ENCODE data around the gene RAP1GAP.
"Not testable (repeated sequence)": the region's sequence is repeated elsewhere in the genome, so short reads cannot be mapped to it uniquely, and the experiment has no call there.

Gene RAP1GAP

DNA sequence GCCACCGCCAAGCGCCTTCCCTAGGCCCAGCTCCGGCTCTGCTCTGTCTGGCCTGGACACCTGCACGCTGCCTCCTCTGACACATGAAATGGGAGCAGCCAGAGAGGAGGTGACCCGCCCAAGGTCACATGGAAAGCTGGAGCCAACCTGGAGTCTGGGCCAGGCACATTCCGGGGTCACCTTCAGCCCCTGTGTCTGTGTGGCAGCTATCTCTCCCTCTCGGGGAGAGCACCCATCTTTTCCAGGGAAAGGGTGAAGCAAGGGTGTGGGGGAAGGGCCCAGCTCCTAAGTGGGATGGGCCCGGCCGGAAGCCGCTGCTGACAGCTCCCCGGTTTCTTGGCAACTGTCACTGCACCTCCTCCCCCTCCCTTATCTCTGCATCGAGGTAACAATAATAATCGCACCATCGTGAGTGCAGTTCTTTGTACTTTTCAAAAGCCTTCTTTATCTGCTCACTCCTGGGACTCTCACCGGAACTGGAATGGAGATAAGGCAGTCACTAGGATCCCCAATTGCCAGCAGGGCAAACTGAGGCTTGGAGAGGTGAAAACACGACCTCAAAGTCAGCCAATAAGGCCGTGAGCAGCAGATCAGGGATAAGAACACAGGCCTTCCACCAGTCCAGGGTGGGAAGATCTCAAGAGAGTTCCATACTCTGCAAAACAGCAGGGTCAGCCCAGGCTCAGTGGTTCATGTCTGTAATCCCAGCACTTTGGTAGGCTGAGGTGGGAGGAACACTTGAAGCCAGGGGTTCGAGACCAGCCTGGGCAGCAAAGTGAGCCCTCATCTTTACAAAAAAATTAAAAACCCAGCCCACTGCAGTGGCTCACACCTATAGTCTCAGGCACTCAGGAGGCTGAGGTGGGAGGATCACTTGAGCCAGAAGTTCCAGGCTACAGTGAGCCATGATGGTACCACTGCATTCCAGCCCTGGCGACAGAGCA is 36.9 kb downstream of the RAP1GAP start:
- FAIRE-seq (no peak), DNase-seq (ENCODE audit: extremely low spot score, insufficient read length, low read depth) (no peak)

DNA sequence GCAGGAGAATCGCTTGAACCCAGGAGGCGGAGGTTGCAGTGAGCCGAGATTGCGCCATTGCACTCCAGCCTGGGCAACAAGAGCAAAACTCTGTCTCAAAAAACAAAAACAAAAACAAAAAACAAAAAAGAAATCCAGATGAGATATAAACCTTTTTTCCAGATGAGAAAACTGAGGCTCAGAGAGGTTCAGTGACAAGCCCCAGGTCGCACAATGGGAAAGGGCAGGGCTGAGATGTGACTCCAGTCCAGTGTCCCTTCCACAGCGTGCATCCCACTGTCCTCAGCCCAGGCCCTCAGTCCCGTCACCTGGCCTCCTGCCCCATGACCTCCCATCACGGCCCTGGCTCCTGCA is 37.6 kb downstream of the RAP1GAP start:
- not testable (repeated sequence) for FAIRE-seq; DNase-seq (ENCODE audit: extremely low spot score, insufficient read length, low read depth)

DNA sequence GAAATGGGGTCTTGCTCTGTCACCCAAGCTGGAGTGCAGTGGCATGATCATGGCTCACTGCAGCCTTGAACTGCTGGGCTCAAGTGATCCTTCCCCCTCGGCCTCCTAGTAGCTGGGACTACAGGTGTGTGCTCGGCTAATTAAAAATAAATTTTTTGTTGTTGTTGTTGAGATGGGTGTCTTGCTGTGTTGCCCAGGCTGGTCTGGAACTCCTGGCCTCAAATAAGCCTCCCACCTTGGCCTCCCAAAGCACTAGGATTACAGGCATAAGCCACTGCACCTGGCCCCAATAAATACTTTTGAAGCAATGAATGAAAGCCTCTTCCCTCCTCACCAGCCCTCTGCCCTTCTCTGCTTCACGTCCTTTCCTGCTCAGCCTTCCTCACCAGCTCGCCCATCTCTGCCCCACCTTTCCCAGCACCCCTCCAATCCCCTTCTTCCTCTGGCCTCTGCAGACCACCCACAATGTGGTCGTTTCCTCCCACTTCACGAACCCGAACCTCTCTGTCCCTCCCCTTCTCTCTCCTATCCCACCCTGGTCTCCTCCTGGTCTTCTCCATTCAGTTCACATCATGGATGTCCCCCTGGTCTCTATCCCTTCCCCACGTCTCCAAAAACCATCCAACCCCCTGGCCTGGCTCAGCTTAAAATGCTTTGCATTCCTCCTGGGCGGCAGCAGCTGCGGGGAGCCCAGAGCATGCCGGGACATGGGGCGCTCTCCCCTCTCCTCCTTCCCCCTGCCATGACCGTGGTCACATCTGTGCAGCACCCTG is 38.4 kb downstream of the RAP1GAP start:
- FAIRE-seq (no peak), DNase-seq (ENCODE audit: extremely low spot score, insufficient read length, low read depth) (no peak)

DNA sequence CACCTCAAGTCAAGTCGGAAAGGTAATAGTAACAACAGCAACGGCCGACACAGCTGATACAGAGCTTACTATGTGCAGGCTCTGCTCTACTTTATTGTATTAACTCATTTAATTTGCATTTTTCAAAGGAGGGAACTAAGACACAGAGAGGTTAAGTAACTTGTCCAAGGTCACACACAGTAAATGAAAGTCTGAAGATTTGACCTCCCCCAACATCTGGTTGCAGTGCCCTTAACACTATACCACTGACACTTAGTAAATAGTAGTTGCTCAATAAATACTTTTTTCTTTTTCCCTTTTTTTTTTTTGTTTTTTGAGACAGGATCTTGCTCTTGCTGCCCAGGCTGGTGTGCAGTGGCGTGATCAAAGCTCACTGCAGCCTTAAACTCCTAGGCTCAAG is 39.2 kb downstream of the RAP1GAP start:
- FAIRE-seq, result no peak
- no peak for DNase-seq (ENCODE audit: extremely low spot score, insufficient read length, low read depth)

DNA sequence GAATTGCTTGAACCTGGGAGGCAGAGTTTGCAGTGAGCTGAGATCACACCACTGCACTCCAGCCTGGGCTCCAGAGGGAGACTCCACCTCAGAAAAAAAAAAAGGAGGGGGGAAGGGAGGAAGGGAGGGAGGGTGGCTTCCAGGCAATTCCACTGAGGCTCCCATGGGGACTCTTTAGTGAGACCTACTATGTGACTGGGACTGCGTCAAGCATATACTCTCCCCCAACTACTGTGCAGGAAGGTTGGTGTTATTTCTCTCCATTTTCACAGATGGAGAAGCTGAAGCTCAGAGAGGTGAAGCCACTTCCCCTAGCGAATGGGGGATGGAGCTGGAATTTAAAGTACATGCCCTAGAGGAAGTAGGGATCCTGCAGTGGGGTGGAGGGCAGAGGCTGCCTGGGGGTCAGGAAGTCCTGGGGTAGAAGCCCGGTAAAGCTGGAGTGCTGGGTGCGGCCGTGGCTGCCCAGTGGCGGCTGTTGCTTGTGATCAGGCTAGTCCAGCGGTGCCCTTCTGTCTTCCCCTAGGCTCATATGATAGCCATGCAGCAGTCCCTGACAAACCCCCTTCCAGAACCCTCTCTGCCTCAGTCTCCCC is 40.3 kb downstream of the RAP1GAP start:
- FAIRE-seq (no peak), DNase-seq (ENCODE audit: extremely low spot score, insufficient read length, low read depth) (no peak)

DNA sequence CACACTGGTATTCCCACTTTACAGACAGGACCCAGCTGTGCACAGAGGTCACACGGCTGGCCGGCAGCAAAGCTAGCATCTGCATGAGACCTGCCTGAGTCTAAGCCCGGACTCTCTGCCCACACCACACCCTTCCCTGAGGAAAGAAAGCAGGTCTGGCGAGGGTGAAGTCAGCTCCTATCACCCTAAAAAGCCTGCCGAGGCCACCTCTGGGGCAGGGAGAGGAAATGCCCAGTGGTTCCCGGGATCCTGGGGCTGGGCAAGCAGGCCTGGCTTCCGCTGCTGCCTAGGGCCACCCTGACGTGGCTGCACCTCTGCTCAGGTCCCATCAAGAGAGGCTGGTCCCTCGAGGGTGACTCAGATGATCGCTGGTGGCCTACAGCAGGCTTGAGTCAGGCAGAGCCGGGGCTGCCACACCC is 42.2 kb downstream of the RAP1GAP start:
- FAIRE-seq (no peak), DNase-seq (ENCODE audit: extremely low spot score, insufficient read length, low read depth) (no peak)

DNA sequence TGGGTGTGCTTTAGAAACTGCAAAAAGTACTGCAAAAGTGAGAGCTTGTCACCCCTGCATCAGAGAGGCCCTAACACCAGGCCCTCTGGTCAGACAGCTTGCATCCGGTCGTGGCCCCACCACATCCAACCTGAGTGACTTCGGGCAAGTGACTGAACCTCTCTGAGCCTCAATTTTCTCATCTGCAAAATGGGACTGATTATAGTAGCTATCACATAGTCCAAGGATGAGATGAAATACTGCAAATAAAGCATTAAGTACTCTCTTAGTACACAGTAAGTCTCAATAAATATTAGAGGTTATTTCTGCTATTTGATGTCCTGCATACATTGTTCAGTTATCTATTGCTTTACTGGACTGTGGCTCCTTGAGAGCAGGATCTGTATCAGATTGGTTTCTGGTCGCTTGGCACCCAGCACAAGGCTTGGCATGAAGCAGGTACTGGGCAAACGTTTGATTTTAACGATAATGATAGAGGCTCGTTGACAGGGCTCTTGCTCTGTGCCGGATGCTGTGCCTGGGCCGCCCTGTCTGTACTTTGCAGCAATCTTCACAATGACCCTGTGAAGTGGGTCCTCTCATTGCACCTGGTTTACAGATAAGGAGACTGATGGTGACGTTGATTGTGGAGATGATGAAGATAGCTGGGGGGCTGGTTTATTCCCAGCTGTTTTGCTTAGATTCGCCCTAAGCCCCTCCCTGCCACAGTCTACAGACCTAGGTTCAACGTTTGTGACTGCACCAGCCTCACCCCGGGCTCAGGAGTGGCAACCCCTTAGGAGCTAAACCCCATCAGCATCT is 43.6 kb downstream of the RAP1GAP start:
- no peak for DNase-seq (ENCODE audit: extremely low spot score, insufficient read length, low read depth)
- no peak for FAIRE-seq

DNA sequence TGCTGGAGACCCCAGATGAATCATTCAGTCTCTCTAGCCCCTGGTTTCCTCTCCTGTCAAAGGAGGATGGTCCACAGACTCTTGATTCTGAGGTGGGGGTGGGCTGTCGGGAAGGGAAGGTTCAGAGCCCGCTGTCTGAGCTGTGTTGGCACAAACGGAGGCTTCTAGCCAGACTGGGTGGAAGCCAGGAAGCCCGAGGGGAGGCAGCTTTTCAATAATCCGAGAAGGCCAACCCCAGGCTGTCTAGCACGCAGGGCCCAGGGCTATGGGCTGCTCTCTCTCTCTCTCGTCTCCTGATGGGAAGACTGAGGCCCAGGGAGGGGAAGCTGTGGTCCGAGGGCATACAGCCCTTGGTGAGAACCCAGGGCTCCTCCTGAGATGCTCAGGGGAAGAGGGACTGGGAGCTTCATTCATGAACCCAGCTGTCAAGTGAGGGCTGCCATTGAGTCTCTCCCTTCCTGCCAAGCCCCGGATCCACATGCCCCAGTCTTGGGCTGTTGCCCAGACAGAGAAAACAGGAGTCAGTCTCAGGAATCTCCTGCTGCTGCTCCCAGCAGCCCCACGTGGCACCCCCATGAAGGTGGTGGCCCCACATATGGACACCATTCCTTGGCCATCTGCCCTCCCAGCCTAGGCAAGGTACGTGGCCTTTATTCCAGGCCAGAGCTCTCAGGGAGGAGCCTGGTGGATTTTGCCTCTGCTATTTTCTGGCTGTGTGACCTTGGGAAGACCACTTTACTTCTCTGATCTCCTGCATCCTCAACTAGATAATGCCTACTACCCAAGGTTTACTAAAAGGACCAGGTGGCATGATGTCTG is 44.4 kb downstream of the RAP1GAP start:
- DNase-seq (ENCODE audit: extremely low spot score, insufficient read length, low read depth), result no peak
- FAIRE-seq, result no peak

DNA sequence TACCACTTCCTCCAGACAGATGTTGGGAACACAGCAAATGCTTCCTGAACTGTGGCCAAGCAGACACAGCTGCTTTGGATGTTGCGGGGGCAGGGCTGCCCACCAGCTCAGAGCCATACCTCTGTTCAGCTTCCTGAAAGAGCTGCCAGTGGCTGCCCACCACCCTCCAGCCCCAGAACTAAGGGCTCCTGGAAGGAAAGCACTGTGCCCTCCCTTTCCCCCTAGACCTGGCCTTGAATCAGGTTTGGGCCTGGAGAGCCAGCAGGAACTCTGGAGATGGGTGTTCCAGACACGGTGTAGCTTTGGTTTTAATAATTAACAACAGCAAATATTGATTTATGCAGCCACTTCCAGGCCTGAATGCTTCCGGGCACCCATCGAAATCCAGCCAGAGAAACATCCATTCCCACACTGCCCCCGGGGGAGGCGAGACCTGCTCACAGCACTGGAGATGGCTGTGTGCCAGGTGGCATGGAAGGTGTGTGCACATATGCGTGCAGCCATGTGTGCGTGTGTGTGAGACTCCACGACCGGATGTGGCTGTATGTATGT is 45.7 kb downstream of the RAP1GAP start:
- FAIRE-seq, result no peak
- no peak for DNase-seq (ENCODE audit: extremely low spot score, insufficient read length, low read depth)

DNA sequence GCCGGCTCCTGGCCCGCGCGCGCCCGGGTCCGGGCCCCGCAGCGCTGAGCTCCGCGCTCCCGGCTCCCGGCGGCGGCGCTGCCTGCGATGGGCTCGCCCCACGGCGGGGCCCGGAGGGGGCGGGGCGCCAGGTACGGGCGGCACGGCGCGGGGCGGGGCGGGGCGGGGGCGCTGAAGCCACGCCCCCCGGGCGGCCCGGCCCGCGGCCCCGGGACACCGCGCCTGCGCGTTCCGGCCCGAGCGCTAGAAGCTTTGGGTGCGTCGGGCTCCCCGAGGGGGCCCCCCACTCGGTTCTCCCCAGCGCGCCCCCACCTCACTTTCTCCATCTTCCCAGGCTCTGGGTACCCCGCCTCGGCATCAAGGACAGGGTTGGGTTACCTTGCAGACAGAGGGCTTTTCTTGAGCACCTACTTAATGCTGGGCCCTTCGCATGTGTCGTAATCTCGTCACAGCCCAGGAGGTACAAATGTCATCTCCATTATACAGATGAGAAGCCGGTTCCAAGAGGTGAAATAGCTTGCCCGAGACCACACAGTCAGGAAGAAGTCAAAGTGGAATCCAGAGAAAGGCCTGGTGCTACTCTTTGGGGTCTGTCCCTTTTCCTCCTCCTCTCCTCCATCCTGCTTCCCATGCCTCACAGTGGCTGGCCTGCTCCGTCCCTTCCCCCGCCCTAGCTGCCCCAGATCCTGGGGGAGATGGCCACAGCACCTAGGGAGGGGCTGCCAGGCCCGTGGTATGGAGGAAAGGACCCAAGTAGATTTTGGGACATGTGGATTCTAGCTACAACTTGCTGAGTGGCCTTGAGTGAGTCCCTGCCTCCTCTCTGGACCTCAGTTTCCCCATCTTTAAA is 46.5 kb downstream of the RAP1GAP start:
- FAIRE-seq (no peak), DNase-seq (ENCODE audit: extremely low spot score, insufficient read length, low read depth) (peak; percentile 38)

DNA sequence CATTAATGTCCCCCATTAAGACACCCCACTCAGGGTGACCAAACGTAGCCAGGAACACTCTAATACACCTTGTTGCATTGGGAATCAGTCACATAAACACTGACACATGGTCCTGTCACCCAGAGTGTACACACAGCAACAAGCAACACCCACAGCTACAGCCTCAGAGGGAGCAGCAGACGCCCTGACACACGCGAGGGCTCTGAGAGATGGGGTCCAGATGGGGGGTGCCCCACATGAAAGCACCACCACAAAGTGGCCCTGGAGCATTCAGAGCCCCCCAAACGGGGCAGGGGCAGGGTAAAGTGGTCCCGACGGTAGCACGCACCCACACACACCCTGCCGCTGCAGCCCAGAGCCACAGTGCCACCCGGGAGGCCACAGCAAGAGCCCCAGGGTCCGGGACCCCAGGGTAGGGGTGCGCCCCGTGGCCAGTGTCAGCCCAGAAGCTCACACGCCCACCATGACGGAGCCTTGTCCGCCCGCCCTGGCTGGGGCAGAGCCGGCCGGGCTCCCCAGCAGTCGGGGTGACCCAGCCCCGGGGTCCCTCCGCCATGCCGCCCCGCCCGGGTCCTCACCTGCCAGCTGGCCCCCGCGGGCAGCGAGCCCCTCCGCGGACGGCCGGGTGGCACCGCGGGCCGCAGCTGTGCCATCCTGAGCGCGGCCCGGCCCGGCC is 47.3 kb downstream of the RAP1GAP start:
- no peak for FAIRE-seq
- DNase-seq (ENCODE audit: extremely low spot score, insufficient read length, low read depth), result no peak

DNA sequence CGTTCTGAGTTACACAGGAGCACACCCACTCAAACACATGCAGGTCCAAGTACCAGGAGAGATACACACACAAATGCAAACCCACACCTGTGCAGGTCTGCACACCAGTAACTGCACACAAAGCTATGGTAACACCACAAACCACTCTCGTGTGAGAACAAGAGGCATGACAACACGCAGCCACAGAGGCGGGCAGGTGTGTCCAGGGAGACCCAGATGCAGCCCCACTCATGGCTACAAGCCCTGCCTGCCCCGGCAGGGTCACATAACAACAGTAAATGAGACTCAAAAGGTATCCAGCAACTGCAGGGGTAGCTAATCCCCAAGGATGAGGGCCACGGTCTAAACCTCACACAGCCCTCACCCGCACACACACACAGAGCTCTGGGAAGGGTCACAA is 48.1 kb downstream of the RAP1GAP start:
- FAIRE-seq (no peak), DNase-seq (ENCODE audit: extremely low spot score, insufficient read length, low read depth) (no peak)

DNA sequence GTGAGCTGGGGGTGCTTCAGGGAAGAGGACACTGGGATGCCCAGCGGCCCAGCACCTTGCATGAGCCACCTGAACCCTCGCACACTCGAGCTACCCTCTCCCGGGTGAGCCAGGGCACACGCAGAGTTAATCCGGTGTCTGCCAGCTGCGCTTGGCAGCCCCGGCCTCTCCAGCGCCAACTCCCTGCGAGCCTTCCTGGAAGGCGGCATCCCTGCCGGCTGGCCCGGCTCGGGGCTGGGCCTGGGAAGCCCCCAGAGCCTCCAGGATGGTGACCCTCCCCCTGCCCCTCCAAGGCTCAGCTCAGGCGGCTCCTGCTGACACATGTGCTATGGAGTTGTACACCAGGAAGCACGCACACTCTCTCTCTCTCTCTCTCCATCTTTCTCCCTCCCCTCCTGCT is 48.7 kb downstream of the RAP1GAP start:
- FAIRE-seq (no peak), DNase-seq (ENCODE audit: extremely low spot score, insufficient read length, low read depth) (no peak)

DNA sequence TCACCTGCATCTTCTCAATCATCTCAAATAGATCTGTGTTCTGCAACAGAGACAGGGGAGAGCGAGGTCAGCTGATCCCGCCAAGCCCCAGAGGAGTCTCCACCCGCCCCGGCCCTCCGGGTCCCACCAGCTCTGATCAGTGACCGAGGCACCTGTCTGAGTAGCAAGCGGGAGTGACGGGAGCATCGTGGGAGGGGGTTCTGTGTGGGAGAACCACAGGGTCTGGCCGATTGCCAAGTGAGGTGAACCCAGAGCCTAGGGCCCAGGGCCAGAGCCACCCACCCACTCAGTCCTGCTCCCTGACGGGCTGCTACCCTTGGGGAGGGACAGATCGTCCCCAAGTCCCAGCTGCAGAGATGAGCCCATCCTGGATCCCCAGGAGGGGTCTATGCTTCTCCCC is 49.1 kb downstream of the RAP1GAP start:
- no peak for DNase-seq (ENCODE audit: extremely low spot score, insufficient read length, low read depth)
- FAIRE-seq, result no peak

DNA sequence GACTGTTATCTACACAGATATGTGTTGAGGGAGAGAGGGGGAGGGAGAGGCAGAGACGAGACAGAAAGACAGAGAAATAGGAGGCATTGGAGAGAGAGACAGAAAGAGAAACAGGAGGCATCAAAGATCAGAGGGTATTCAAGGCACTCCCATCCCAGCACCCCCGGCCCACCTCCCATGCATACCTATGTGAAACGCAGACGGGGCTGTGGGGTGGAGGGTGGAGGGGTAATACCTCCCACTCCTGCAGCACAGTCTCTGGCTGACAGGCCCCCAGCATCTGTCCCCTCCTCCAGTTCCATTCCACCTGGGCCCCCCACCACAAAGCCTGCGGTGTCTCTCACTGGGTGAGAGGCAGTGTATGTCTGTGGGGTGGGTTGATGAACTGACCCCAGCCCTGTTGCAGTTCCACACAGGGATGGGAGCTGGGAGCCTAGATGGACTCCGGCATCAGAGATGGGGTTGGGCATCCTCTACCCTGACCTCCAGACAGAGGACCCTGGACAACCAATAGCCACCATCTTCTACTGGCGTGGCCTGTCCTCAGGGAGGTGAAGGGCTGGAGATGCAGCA is 49.7 kb downstream of the RAP1GAP start:
- DNase-seq (ENCODE audit: extremely low spot score, insufficient read length, low read depth) (no peak), FAIRE-seq (no peak)

DNA sequence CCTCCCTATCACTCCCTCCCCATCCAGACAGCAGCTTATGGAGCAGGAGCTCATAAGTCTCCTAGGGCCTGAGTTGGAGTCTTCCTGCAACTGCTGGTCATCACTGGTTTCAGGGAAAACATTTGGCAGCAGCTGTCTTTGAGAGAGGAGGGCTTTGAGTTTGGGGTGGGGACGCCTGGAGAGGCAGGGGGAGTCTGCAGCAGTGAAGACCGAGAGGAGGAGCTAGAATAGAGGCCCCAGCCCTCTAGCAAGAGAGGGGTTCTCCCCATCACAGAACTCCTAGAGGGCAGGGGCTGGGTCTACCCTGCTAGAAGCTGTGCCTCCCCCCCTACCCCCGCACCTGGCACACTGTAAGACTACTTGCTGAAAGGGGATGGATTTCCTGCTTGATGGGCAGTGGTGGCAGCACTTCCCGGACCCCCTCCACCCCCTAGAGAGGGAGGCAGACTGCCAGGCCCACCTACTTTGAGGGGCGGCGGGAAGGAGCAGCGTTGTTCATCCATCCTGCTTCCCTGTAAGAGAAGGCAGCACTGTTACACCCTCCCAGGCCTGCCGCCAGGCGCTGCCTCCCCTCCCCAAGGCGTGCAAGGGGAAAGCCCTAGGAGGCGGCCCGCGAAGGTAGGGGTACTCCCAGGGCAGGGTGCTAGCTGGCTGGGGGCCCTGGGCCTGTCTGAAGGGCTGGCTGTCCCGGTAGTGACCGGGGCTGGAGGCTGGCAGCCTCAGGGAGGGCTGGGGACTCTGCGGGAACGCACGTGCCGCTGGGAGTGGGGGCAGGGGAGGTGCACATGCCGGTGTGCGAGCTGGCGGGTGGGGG is 50.4 kb downstream of the RAP1GAP start:
- DNase-seq (ENCODE audit: extremely low spot score, insufficient read length, low read depth) (no peak), FAIRE-seq (no peak)

Data from GM18507 (cell line).